Adrenal gland (tissue), 12 donors: ENCODE data around the gene SSX2IP. TPM values are rescaled to one million over a fixed set of nuclear protein-coding genes. Genes with fewer than 3 reads are reported as not detected.
"Not testable (repeated sequence)": the region's sequence is repeated elsewhere in the genome, so short reads cannot be mapped to it uniquely, and the experiment has no call there.

Source experiments
- DNase-seq, 7 donors: peaks; one replicate each; pipeline ENCODE4 v3.0.0-alpha.2; 2019 to 2020
- H3K27ac ChIP-seq, 5 donors: fragments of 200-600 bp; sonication (generic) in 4 of 5; 1 replicate in 3 of 5; 2 replicates in 2 of 5; pipeline versions ENCODE4 v1.5.1 to v1.8.0; 2016 to 2020; ENCODE audit warnings: mild to moderate bottlenecking in 1 of 5
- H3K27me3 ChIP-seq: fragments of 200-600 bp; 2 replicates; pipeline ENCODE4 v1.8.0; 2021
- H3K36me3 ChIP-seq, 2 donors: fragments of 200-600 bp; replicated peaks in 1 of 2; 1 replicate in 1 of 2; 2 replicates in 1 of 2; pipeline versions ENCODE4 v1.5.1 to v1.8.0; 2018 to 2022
- H3K4me1 ChIP-seq, 2 donors: fragments of 200-600 bp; replicated peaks in 1 of 2; 1 replicate in 1 of 2; 2 replicates in 1 of 2; pipeline versions ENCODE4 v1.5.1 to v1.8.0; 2018 to 2021
- H3K4me3 ChIP-seq, 4 donors: fragments of 200-600 bp; sonication (generic) in 3 of 4; one replicate each; pipeline ENCODE4 v1.5.1; 2016 to 2018
- H3K9me3 ChIP-seq, 3 donors: fragments of 200-600 bp; sonication (generic) in 1 of 3; replicated peaks in 1 of 3; 1 replicate in 2 of 3; 2 replicates in 1 of 3; pipeline versions ENCODE4 v1.5.1 to v1.8.0; 2016 to 2021
- POLR2A ChIP-seq, 2 donors: fragments of 450-650 bp; IDR thresholded peaks; one replicate each; pipeline ENCODE4 v1.6.1; 2017; ENCODE audit warnings: antibody characterized with exemption in 2 of 2, mild to moderate bottlenecking in 2 of 2, moderate library complexity in 1 of 2
- WGBS, 4 donors: extraction: QIAGEN DNeasy Blood & Tissue Kit in 2 of 4; methylation state at CpG; one replicate each; pipeline versions ENCODE4 v1.1.5 to v1.1.7; 2013 to 2017; 5-methylcytosine and 5-hydroxymethylcytosine counted together
- intact Hi-C, 2 donors: fragments of 100-400 bp; cut with DNase I; formaldehyde crosslinking; loops; one replicate each; pipeline versions ENCODE4 v1.14.1 to v1.15.0; 2022 to 2023
- polyA plus RNA-seq, 3 donors: library from polyadenylated mRNA; stranded (reverse); fragments of 200-250 nt in 2 of 3; fragments of 350-450 nt in 1 of 3; fragmentation: Illumina TruSeq in 1 of 3; extraction: RNeasy Lipid Tissue Mini Kit (QIAGEN cat#74804) in 1 of 3; gene quantifications; one replicate each; pipeline ENCODE4 v1.2.3, GENCODE V29; 2013 to 2014
- total RNA-seq, 9 donors: library from RNA; depleted of rRNA in 4 of 9; stranded (reverse); fragments of >200 nt in 4 of 9; fragments of 120-200 nt in 1 of 9; fragmentation: NEBNext Ultra II Directional in 1 of 9; extraction: Animal tissue kit (Norgen Biotek cat#: 25700) in 1 of 9; gene quantifications; one replicate each; pipeline versions ENCODE4 v1.1.0 to v1.2.4, GENCODE V29; 2013 to 2023
- TF ChIP-seq, protein P1 (sequence below), 6 experiments: fragments of 450-650 bp in 4 of 6; fragments of 200-600 bp in 2 of 6; sonication (generic) in 1 of 6; IDR thresholded peaks; 1 replicate in 5 of 6; 2 replicates in 1 of 6; pipeline versions ENCODE4 v1.5.1 to v1.8.0; 2016 to 2021; ENCODE audit warnings: antibody characterized with exemption in 6 of 6, mild to moderate bottlenecking in 2 of 6, moderate library complexity in 1 of 6
- donor health status: healthy with polysubstance abuse.
- donor health status: Bipolar disorder and iron deficiency.
- donor health status: DM: yes; HTN: yes; CAD: no.
- donor health status: DM: no; HTN: no; CAD: no.
- donor health status: DM: no; HTN: no; CAD: no.
- donor health status: DM: yes; HTN: yes; CAD: no.

The SSX2IP gene
- total and polyA plus RNA-seq, 12 donors: 1.3 to 10.0 (median 4.1) TPM

DNA sequence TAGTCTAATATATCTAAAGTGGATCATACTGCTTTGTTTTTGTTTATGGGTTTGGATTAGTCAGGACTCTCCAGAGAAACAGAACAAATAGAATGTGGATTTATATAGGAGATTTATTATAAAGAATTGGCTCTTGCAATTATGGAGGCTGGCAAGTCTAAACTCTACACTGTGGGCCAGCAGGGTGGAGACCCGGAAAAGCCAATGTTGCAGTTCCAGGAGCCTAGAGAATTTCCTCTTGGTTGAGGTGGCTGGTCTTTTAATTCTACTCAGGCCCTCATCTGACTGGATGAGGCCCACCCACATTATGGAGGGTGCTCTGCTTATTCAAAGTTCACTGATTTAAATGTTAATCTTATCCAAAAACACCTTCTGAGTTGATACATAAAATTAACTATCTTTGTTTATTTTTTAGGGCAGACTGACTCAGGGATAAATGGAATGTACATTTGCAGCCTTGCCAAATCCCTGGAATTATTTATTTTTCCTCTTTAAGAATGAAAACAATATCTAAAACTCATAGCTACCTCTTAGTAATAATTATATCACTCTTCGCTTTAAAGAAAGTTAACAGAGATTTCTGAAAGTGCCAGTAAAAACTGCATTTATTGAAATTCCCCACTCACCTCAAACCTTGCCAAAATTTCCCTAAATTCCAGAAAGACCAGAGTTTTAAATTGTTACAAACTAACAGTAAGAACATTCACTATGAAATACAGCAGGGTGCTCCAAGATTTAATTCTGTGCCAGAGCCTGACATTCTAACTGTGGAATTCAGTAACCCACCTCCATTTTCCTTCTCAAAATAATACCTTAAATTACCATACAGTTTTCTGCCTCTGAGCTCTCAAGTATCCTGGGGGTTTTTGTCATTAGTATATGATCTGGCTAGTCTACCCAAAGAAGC, 36.6 kb upstream of the SSX2IP start:
- no peaks in the 10 kb centered on the region for H3K4me1 ChIP-seq
- 72 to 80% (median 76%) methylated on average over 2 of the region's 2 CpGs for WGBS, 4 donors
- DNase-seq: no peak
- no peaks in the 10 kb centered on the region for H3K9me3 ChIP-seq
- H3K27ac ChIP-seq: no peak overlapping the region
- intact Hi-C loops: no loop called here
- TF ChIP-seq POLR2A (IDR thresholded peaks at IDR 0.05): no peak
- TF ChIP-seq, protein P1, sequence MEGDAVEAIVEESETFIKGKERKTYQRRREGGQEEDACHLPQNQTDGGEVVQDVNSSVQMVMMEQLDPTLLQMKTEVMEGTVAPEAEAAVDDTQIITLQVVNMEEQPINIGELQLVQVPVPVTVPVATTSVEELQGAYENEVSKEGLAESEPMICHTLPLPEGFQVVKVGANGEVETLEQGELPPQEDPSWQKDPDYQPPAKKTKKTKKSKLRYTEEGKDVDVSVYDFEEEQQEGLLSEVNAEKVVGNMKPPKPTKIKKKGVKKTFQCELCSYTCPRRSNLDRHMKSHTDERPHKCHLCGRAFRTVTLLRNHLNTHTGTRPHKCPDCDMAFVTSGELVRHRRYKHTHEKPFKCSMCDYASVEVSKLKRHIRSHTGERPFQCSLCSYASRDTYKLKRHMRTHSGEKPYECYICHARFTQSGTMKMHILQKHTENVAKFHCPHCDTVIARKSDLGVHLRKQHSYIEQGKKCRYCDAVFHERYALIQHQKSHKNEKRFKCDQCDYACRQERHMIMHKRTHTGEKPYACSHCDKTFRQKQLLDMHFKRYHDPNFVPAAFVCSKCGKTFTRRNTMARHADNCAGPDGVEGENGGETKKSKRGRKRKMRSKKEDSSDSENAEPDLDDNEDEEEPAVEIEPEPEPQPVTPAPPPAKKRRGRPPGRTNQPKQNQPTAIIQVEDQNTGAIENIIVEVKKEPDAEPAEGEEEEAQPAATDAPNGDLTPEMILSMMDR (IDR thresholded peaks at IDR 0.05): no peak
- H3K27me3 ChIP-seq: no peaks in the 10 kb centered on the region
- H3K36me3 ChIP-seq: no peaks in the 10 kb centered on the region
- no peak overlapping the region for H3K4me3 ChIP-seq

DNA sequence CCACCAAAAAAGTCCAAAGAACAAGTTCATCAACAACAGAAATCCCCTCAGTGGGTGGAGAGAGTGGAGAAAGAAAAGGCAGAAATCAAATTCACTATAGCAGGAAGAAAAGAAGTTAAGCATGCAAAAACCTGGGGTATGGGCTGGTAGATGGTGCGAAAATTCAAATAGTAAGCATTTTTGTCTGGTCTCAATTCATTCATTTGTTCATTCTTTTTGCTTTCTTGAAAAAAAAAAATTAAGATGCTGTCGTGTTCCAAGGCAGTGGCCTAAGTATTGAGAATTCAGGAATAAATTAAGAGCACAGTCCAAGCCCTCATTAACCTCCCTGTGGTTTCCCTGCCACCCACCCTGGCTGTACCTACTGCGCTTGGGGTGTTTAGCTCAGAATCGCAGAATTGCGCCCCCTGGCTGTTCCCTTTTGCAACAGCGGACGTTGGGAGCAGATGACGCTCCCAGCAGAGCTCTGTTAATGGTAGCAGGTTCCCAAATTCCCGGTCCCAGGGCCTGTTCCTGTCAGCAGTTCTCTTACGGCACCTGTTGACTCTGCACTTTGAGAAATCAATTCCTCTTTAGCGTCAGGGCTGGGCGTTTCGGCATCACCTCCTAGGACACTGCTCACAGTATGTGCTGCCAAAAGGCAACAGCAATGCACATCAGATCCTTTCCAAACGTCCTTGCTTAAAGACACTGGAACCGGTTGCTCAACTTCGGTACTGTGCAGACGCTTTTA, 34.0 kb upstream of the SSX2IP start:
- DNase-seq: peak in 1 of 7 donors; percentile 21
- Histone ChIP-seq H3K36me3 (no peaks in the 10 kb centered on the region), H3K9me3 (no peaks in the 10 kb centered on the region), H3K4me3 (no peak overlapping the region), H3K27ac (no peak overlapping the region), H3K4me1 (peaks cover 0 to 6% of the 10 kb centered on the region in 2 donors), H3K27me3 (no peaks in the 10 kb centered on the region)
- no peak for TF ChIP-seq POLR2A (IDR thresholded peaks at IDR 0.05)
- TF ChIP-seq, protein P1 (IDR thresholded peaks at IDR 0.05): peak in 1 of 6 experiments; percentile 29
- 58 to 63% (median 59%) methylated on average over 16 to 17 of the region's 17 CpGs for WGBS, 4 donors
- intact Hi-C loops: no loop called here

DNA sequence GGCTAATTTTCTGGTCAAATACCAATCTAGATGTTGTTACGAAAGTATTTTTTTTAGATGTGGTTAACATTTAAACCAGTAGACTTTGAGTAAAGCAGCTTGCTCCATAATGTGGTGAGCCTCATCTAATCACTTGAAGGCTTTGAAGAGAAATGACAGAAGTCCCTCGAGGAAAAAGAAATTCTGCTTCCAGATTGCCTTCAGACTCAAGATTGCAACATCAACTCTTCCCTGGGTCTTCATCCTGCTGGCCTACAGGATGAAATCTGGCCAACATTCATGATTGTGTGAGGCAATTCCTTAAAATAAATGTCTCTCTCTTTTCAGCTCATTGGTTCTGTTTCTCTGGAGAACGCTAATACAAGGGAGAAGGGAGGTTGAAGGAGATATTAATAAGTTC, 32.5 kb upstream of the SSX2IP start:
- no peak overlapping the region for H3K4me3 ChIP-seq
- H3K9me3 ChIP-seq: no peaks in the 10 kb centered on the region
- 64 to 82% (median 72%) methylated on average over 3 of the region's 3 CpGs for WGBS, 4 donors
- H3K27me3 ChIP-seq: no peaks in the 10 kb centered on the region
- H3K27ac ChIP-seq: no peak overlapping the region
- TF ChIP-seq, protein P1 (IDR thresholded peaks at IDR 0.05): no peak
- TF ChIP-seq POLR2A (IDR thresholded peaks at IDR 0.05): no peak
- no peaks in the 10 kb centered on the region for H3K36me3 ChIP-seq
- intact Hi-C loops: no loop called here
- no peak for DNase-seq
- peaks cover 0 to 6% of the 10 kb centered on the region in 2 donors for H3K4me1 ChIP-seq

DNA sequence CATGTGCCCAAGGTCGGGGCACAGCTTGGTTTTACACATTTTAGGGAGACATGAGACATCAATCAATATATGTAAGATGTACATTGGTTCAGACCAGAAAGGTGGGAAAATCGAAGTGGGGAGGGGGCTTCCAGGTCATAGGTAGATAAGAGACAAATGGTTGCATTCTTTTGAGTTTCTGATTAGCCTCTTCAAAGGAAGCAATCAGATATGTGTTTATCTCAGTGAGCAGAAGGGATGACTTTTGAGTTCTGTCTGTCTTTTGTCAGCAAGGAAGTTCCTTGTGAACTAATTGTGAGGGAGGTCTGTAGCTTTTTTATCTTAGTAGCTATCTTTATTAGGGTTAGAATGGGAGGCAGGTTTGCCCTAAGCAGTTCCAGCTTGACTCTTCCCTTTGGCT, 31.6 kb upstream of the SSX2IP start:
- H3K27me3 ChIP-seq, H3K4me3 ChIP-seq, H3K36me3 ChIP-seq, H3K4me1 ChIP-seq, DNase-seq, H3K27ac ChIP-seq, H3K9me3 ChIP-seq, intact Hi-C loops: not testable (repeated sequence)
- WGBS, 4 donors: 51 to 72% (median 56%) methylated on average over 2 of the region's 2 CpGs
